ENCODE results near the gene RPAP2. TPM values are rescaled to one million over a fixed set of nuclear protein-coding genes. Genes with fewer than 3 reads are reported as not detected.
"Not testable (repeated sequence)": the region's sequence is repeated elsewhere in the genome, so short reads cannot be mapped to it uniquely, and the experiment has no call there.

The RPAP2 gene
- total RNA-seq, 2 experiments from 2014 or later: 31.5 to 32.2 TPM

DNA sequence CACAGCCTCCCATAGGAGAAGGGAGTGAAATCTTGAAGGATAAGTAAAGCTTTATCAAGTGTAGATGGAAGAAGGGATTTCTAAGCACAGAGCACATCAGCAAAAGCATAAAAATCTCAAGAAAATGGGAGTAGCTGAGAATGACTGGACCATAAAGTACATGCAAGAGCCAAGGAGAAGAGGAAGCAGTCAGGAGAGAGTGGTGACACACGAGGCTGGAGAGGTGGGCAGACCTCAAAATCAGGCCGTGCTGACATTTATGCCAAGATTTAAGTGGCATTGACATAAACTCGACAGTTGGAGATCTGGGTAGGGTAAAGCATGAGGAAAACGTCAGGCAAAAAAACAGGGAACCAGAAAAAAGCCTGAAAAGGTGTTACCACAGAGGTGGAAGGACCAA is 125.5 kb downstream of the RPAP2 start:
- Mint-ChIP-seq H3K36me3 (ENCODE audit: low read depth) (no peaks in the 10 kb centered on the region), H3K9me3 (no peaks in the 10 kb centered on the region), H3K27ac (no peak overlapping the region), H3K4me1 (ENCODE audit: low read depth) (no peaks in the 10 kb centered on the region), H3K4me3 (no peak overlapping the region), H3K27me3 (no peaks in the 10 kb centered on the region)
- ATAC-seq: no peak
- POLR2A ChIA-PET: interaction anchor here (0.6 kb wide), 1 partner anchor 54 kb away, joined by 5 read pairs; no protein-coding TSS in a partner anchor
- CTCF ChIA-PET: interaction anchor here (0.8 kb wide), 1 partner anchor 114 kb away, joined by 3 read pairs; no protein-coding TSS in a partner anchor
- intact Hi-C loops (cut with micrococcal nuclease): no loop called here
- TF ChIP-seq, protein P1, sequence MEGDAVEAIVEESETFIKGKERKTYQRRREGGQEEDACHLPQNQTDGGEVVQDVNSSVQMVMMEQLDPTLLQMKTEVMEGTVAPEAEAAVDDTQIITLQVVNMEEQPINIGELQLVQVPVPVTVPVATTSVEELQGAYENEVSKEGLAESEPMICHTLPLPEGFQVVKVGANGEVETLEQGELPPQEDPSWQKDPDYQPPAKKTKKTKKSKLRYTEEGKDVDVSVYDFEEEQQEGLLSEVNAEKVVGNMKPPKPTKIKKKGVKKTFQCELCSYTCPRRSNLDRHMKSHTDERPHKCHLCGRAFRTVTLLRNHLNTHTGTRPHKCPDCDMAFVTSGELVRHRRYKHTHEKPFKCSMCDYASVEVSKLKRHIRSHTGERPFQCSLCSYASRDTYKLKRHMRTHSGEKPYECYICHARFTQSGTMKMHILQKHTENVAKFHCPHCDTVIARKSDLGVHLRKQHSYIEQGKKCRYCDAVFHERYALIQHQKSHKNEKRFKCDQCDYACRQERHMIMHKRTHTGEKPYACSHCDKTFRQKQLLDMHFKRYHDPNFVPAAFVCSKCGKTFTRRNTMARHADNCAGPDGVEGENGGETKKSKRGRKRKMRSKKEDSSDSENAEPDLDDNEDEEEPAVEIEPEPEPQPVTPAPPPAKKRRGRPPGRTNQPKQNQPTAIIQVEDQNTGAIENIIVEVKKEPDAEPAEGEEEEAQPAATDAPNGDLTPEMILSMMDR (IDR thresholded peaks at IDR 0.05): no peak
- no peak for DNase-seq

DNA sequence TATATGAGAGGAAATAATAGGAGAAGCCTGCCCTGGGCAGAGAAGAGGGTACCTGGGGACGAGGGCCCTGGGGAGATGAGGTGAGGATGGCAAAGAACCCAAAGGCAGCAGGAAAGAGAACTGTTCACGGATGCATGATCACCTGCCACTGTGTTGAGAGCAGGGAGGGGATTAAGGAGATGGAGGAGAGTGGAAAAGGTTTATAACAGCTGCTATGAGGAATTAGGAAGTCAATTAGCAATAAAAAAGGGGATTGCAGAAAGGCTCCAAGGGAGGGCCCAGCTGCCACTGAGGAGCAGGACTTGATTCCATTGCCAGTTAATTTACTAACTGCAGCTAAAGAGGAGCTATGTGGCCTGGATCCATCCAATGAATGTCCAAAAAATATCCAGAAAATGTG is 126.8 kb downstream of the RPAP2 start:
- H3K36me3 Mint-ChIP-seq (ENCODE audit: low read depth): no peaks in the 10 kb centered on the region
- ATAC-seq: no peak
- no peaks in the 10 kb centered on the region for H3K27me3 Mint-ChIP-seq
- POLR2A ChIA-PET: no interaction called here
- H3K4me3 Mint-ChIP-seq: no peak overlapping the region
- TF ChIP-seq, protein P1 (IDR thresholded peaks at IDR 0.05): no peak
- CTCF ChIA-PET: interaction anchor here (1.0 to 1.6 kb wide), 3 partner anchors 11 to 393 kb away, joined by 4 to 5 read pairs (median 4); no protein-coding TSS in a partner anchor
- H3K9me3 Mint-ChIP-seq: no peaks in the 10 kb centered on the region
- H3K27ac Mint-ChIP-seq: no peak overlapping the region
- no peak for DNase-seq
- H3K4me1 Mint-ChIP-seq (ENCODE audit: low read depth): no peaks in the 10 kb centered on the region
- intact Hi-C loops (cut with micrococcal nuclease): no loop called here

DNA sequence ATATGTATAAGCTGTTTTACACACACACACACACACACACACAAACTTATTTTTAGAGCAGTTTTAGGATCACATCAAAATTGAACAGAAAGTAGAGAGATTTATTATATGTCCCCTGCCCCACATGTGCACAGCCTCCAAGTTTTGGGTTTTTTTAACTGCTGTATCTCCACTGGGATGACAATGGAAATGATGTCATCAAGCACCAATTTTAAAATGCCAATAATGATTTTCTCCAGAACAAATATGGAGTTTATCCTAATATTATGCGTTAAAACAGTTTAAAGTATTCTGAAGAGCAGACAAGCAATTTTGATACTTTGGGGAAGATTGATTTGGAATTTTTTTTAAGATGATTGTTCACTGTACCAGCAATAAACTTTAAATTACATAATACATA is 131.2 kb downstream of the RPAP2 start:
- Mint-ChIP-seq H3K27me3 (no peaks in the 10 kb centered on the region), H3K4me3 (no peak overlapping the region), H3K4me1 (ENCODE audit: low read depth) (no peaks in the 10 kb centered on the region), H3K27ac (no peak overlapping the region), H3K9me3 (peaks cover 2% of the 10 kb centered on the region), H3K36me3 (ENCODE audit: low read depth) (no peaks in the 10 kb centered on the region)
- DNase-seq (no peak), ATAC-seq (no peak)
- ChIA-PET CTCF (interaction anchor here (2.3 kb wide), 1 partner anchor 120 kb away, joined by 6 read pairs; no protein-coding TSS in a partner anchor), POLR2A (no interaction called here)
- intact Hi-C loops (cut with micrococcal nuclease): no loop called here
- TF ChIP-seq, protein P1 (IDR thresholded peaks at IDR 0.05): no peak

DNA sequence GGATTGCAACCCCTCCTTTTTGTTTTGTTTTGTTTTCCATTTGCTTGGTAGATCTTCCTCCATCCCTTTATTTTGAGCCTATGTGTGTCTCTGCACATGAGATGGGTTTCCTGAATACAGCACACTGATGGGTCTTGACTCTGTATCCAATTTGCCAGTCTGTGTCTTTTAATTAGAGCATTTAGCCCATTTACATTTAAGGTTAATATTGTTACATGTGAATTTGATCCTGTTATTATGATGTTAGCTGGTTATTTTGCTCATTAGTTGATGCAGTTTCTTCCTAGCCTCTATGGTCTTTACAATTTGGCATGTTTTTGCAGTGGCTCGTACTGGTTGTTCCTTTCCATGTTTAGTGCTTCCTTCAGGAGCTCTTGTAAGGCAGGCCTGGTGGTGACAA is 135.7 kb downstream of the RPAP2 start:
- POLR2A ChIA-PET; ATAC-seq; H3K36me3 Mint-ChIP-seq (ENCODE audit: low read depth); CTCF ChIA-PET; DNase-seq; intact Hi-C loops (cut with micrococcal nuclease); H3K4me3 Mint-ChIP-seq; H3K27me3 Mint-ChIP-seq; H3K4me1 Mint-ChIP-seq (ENCODE audit: low read depth); H3K27ac Mint-ChIP-seq; H3K9me3 Mint-ChIP-seq: not testable (repeated sequence)

DNA sequence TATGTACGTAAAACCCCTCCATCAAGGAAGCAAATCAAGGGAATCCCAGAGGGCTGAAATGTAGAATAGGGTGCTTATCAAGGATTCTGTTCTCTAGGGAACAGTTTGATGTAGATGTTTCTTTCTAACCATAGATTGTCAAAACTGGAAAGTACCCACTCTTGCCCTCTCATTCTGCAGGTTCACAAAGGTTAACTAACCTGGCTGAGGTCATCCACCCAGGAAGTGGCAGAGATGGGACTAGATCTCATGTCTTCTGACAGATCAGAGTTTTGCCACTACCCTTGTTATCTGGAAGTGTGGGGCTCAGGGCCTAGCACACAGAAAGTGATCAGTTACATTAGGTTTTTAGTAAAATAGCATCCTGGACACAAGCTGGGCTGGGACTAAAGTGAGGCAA is 140.4 kb downstream of the RPAP2 start:
- H3K9me3 Mint-ChIP-seq: peaks cover 2% of the 10 kb centered on the region
- TF ChIP-seq, protein P1 (IDR thresholded peaks at IDR 0.05): no peak
- H3K4me1 Mint-ChIP-seq (ENCODE audit: low read depth): peaks cover 7% of the 10 kb centered on the region
- H3K27ac Mint-ChIP-seq: no peak overlapping the region
- ChIA-PET CTCF (no interaction called here), POLR2A (no interaction called here)
- H3K36me3 Mint-ChIP-seq (ENCODE audit: low read depth): no peaks in the 10 kb centered on the region
- intact Hi-C loops (cut with micrococcal nuclease): no loop called here
- no peak overlapping the region for H3K4me3 Mint-ChIP-seq
- ATAC-seq (peak; percentile 78), DNase-seq (peak; percentile 42)
- H3K27me3 Mint-ChIP-seq: no peaks in the 10 kb centered on the region

DNA sequence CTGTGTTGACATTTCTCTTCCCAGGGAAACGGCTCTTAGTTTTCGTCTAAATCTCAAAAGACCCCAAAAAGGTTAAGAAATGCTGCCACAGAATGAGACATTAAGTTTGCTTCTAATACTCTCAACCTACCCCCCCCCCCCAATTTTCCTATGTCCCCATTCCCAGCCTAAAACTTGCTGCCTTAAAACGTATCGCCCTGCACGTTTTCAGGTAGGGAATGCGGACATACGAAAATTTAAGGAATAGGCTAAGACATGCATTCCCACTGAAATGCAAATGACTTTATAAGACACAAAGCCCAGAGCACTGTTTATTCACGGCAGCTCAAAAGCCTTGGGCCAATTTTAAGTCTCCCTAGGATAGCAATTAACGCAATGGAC is 142.4 kb downstream of the RPAP2 start:
- DNase-seq (no peak), ATAC-seq (no peak)
- TF ChIP-seq, protein P1 (IDR thresholded peaks at IDR 0.05): no peak
- Mint-ChIP-seq H3K27me3 (no peaks in the 10 kb centered on the region), H3K27ac (no peak overlapping the region), H3K4me1 (ENCODE audit: low read depth) (peaks cover 7% of the 10 kb centered on the region), H3K9me3 (no peaks in the 10 kb centered on the region), H3K36me3 (ENCODE audit: low read depth) (no peaks in the 10 kb centered on the region), H3K4me3 (no peak overlapping the region)
- intact Hi-C loops (cut with micrococcal nuclease): no loop called here
- ChIA-PET CTCF (interaction anchor here (1.7 kb wide), 1 partner anchor 131 kb away, joined by 5 read pairs; no protein-coding TSS in a partner anchor), POLR2A (no interaction called here)
